Endothelial cell of umbilical vein (primary cell): ENCODE measurements around the gene PRPH. TPM values are rescaled to one million over a fixed set of nuclear protein-coding genes. Genes with fewer than 3 reads are reported as not detected.
"Not testable (repeated sequence)": the region's sequence is repeated elsewhere in the genome, so short reads cannot be mapped to it uniquely, and the experiment has no call there.

Source experiments
- BruUV-seq: library from RNA; stranded (reverse); fragments of 400-500 nt; replicated peaks from 2 replicates; lab custom pipeline; 2021; lab: Mats Ljungman, UMichigan
- CTCF ChIA-PET: fragments of 300-600, 350-600 bp; sonication (Branson Sonifier 250); formaldehyde crosslinking; loops from one replicate; lab custom pipeline; 2021; ENCODE audit warnings: antibody characterized with exemption, inconsistent platforms; lab: Charles Lee
- POLR2A ChIA-PET: fragments of 300-600, 350-600 bp; sonication (Branson Sonifier 250); formaldehyde crosslinking; loops from one replicate; lab custom pipeline; 2021; ENCODE audit warnings: antibody characterized with exemption, inconsistent platforms; lab: Charles Lee
- DNase-seq: peaks from one replicate; pipeline ENCODE4 v3.0.0-alpha.2; 2011; ENCODE audit warnings: low read depth, low spot score
- FAIRE-seq: peaks from 2 replicates; lab custom pipeline; 2011; peaks lifted over from hg19 to GRCh38; lab: Jason Lieb, UNC
- H2AFZ ChIP-seq: 2 replicates; pipeline ENCODE4 v1.6.0; 2012; ENCODE audit warnings: low read depth, low read length, control low read depth, inconsistent platforms
- H3K27ac ChIP-seq: 2 replicates; pipeline ENCODE4 v1.5.1; 2011; ENCODE audit warnings: low read depth, mild to moderate bottlenecking, control low read depth, low read length, moderate library complexity; ENCODE audit not compliant: insufficient read depth
- H3K27me3 ChIP-seq, 2 experiments: 2 replicates each; pipeline versions ENCODE4 v1.6.0 to v1.6.1; 2011; ENCODE audit warnings: low read length in 2 of 2, mixed read lengths in 1 of 2; ENCODE audit not compliant: control insufficient read depth in 2 of 2, insufficient read depth in 2 of 2
- H3K36me3 ChIP-seq, 2 experiments: 2 replicates in 1 of 2; 3 replicates in 1 of 2; pipeline ENCODE4 v1.5.1; 2011; ENCODE audit warnings: low read length in 2 of 2, mild to moderate bottlenecking in 1 of 2, moderate library complexity in 1 of 2; ENCODE audit not compliant: control insufficient read depth in 2 of 2, insufficient read depth in 2 of 2; ENCODE audit errors: extremely low read depth in 1 of 2
- H3K4me1 ChIP-seq: 3 replicates; pipeline ENCODE4 v1.5.1; 2011; ENCODE audit warnings: mild to moderate bottlenecking, low read length; ENCODE audit not compliant: control insufficient read depth, insufficient read depth; ENCODE audit errors: extremely low read depth
- H3K4me2 ChIP-seq: 2 replicates; pipeline ENCODE4 v1.6.1; 2011; ENCODE audit warnings: low read length, control low read depth, mixed read lengths; ENCODE audit not compliant: insufficient read depth
- H3K4me3 ChIP-seq, 3 experiments: fragments of 200-600 bp in 1 of 3; sonication (generic), shearing (Covaris generic) in 1 of 3; replicated peaks in 1 of 3; 2 replicates each; pipeline ENCODE4 v1.5.1; 2011 to 2016; ENCODE audit warnings: control low read depth in 3 of 3, low read length in 3 of 3, mild to moderate bottlenecking in 2 of 3, inconsistent platforms in 1 of 3, low read depth in 1 of 3, moderate library complexity in 1 of 3; ENCODE audit not compliant: insufficient read depth in 1 of 3
- H3K79me2 ChIP-seq: 2 replicates; pipeline ENCODE4 v1.6.0; 2012; ENCODE audit warnings: low read length, inconsistent platforms; ENCODE audit not compliant: control insufficient read depth, insufficient read depth
- H3K9ac ChIP-seq: replicated peaks from 2 replicates; pipeline ENCODE3; 2011; ENCODE audit warnings: low read length, control low read depth; ENCODE audit not compliant: insufficient read depth; ENCODE audit errors: extremely low read depth
- H3K9me1 ChIP-seq: replicated peaks from 3 replicates; pipeline ENCODE4 v1.6.0; 2011; ENCODE audit warnings: mild to moderate bottlenecking, low read length; ENCODE audit not compliant: control insufficient read depth, insufficient read depth; ENCODE audit errors: extremely low read depth
- H3K9me3 ChIP-seq: replicated peaks from 2 replicates; pipeline ENCODE4 v1.5.1; 2012; ENCODE audit warnings: low read length, inconsistent platforms; ENCODE audit not compliant: control insufficient read depth, insufficient read depth
- H4K20me1 ChIP-seq: replicated peaks from 2 replicates; pipeline ENCODE3; 2011; ENCODE audit warnings: mild to moderate bottlenecking, low read length; ENCODE audit not compliant: control insufficient read depth, insufficient read depth; ENCODE audit errors: extremely low read depth
- EZH2 ChIP-seq: IDR thresholded peaks from 2 replicates; pipeline ENCODE4 v1.6.1; 2012; ENCODE audit warnings: borderline replicate concordance, low read depth, mild to moderate bottlenecking, moderate library complexity, low read length, inconsistent platforms; ENCODE audit not compliant: severe bottlenecking
- FOS ChIP-seq: IDR thresholded peaks from 2 replicates; pipeline ENCODE4 v1.6.1; 2011; ENCODE audit warnings: mild to moderate bottlenecking, low read length, moderate library complexity, borderline replicate concordance; ENCODE audit not compliant: insufficient read depth
- MYC ChIP-seq: IDR thresholded peaks from one replicate; pipeline ENCODE4 v1.6.1; 2011; ENCODE audit warnings: mild to moderate bottlenecking, low read depth, low read length
- dilution Hi-C: fragments of 300-500 bp; cut with MboI; formaldehyde crosslinking; loops from one replicate; pipeline ENCODE4 v1.15.0; 2019; ENCODE audit warnings: low sequenced_read_pairs; ENCODE audit not compliant: extremely low pct_ligation_motif_present
- intact Hi-C: fragments of 100-400 bp; cut with micrococcal nuclease; formaldehyde crosslinking; loops from one replicate; pipeline ENCODE4 v1.10.0; 2022
- polyA plus RNA-seq, 4 experiments: library from polyadenylated mRNA; depleted of rRNA in 3 of 4; stranded (reverse) in 3 of 4; unstranded in 1 of 4; fragments of >200 nt; gene quantifications; 2 replicates each; pipeline versions ENCODE4 v1.2.1 to v1.2.3, GENCODE V29; 2011 to 2012; ENCODE audit warnings: missing spikeins in 1 of 4
- total RNA-seq: library from RNA; stranded (reverse); gene quantifications from 2 replicates; pipeline ENCODE4 v1.2.3, GENCODE V29; 2021
- TF ChIP-seq, protein P1 (sequence below), 2 donors: IDR thresholded peaks; 1 replicate in 1 of 2; 2 replicates in 1 of 2; pipeline ENCODE4 v1.5.1; 2011; ENCODE audit warnings: low read length in 2 of 2, mild to moderate bottlenecking in 2 of 2, moderate library complexity in 2 of 2, control low read depth in 1 of 2, inconsistent platforms in 1 of 2, low read depth in 1 of 2; ENCODE audit not compliant: insufficient read depth in 1 of 2; ENCODE audit errors: extremely low read depth in 1 of 2

Gene PRPH
- total and polyA plus RNA-seq, 2 donors (not counting 3 experiments of a cell fraction or from before 2014, with no cell fraction given) = not detected

DNA sequence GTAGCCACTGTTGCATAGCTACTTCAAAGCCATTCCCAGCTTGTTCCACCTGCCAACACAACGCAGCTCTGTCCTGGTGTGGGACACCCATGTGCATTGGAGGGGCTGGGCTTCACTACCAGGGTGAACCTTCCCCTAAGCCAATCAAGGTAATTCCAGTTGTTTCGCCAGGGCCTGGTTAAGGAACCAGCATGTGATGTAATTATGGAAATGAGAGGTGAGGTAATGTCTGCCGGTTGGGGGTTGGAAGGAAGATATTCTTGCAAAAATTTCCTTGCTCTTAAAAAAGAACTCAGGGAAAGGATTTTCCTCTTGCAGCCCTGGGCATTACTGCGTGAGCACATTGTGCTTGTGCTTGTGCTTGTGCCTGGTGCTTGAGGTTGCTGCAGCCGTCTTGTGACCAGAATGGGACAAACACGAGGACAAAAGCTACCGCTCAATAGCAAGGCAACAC lies 15.2 kb upstream of the PRPH start:
- Histone ChIP-seq H3K36me3 (no peaks in the 10 kb centered on the region), H3K27me3 (no peaks in the 10 kb centered on the region), H3K4me1 (no peaks in the 10 kb centered on the region), H3K9me3 (no peaks in the 10 kb centered on the region), H3K9ac (no peak overlapping the region), H3K27ac (no peak overlapping the region), H3K4me2 (no peak overlapping the region), H3K9me1 (no peaks in the 10 kb centered on the region), H3K4me3 (no peak overlapping the region), H3K79me2 (no peaks in the 10 kb centered on the region), H2AFZ (no peak overlapping the region), H4K20me1 (no peaks in the 10 kb centered on the region)
- ChIA-PET POLR2A (no interaction called here), CTCF (interaction anchor here (1.0 to 2.5 kb wide), 8 partner anchors 9 to 79 kb away, joined by 3 to 9 read pairs (median 4); partner anchors contain the start of gene TROAP)
- FAIRE-seq (no peak), DNase-seq (no peak)
- dilution Hi-C loops = no loop called here
- no peak for TF ChIP-seq FOS
- TF ChIP-seq MYC = no peak
- TF ChIP-seq, protein P1, sequence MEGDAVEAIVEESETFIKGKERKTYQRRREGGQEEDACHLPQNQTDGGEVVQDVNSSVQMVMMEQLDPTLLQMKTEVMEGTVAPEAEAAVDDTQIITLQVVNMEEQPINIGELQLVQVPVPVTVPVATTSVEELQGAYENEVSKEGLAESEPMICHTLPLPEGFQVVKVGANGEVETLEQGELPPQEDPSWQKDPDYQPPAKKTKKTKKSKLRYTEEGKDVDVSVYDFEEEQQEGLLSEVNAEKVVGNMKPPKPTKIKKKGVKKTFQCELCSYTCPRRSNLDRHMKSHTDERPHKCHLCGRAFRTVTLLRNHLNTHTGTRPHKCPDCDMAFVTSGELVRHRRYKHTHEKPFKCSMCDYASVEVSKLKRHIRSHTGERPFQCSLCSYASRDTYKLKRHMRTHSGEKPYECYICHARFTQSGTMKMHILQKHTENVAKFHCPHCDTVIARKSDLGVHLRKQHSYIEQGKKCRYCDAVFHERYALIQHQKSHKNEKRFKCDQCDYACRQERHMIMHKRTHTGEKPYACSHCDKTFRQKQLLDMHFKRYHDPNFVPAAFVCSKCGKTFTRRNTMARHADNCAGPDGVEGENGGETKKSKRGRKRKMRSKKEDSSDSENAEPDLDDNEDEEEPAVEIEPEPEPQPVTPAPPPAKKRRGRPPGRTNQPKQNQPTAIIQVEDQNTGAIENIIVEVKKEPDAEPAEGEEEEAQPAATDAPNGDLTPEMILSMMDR (IDR thresholded peaks at IDR 0.05; ENCODE audit: extremely low read depth in 1 of 2, insufficient read depth in 1 of 2, low read depth in 1 of 2, low read length in 2 of 2) = no peak
- TF ChIP-seq EZH2 = no peak
- intact Hi-C loops = loop anchor here (10.0 kb wide), 1 partner anchor 235 kb away; no protein-coding TSS in a partner anchor
- BruUV-seq = no TSS peak

DNA sequence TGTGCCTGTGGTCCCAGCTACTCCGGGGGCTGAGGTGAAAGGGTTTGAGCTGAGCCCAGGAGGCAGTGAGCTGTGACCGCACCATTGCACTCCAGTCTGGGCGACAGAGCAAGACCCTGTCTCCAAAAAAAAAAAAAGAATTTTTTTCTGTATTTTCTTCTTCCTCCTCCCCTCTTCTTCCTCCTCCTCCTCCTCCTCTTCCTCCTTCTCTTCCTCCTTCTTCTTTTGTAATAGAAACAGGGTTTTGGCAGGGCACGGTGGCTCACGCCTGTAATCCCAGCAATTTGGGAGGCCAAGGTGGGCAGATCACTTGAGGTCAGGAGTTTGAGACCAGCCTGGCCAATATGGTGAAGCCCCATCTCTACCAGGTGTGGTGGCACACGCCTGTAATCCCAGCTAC lies 14.4 kb upstream of the PRPH start:
- intact Hi-C loops = loop anchor here (10.0 kb wide), 1 partner anchor 234 kb away; no protein-coding TSS in a partner anchor
- not testable (repeated sequence) for H3K9ac ChIP-seq

More for the DNA sequence above, 14.4 kb upstream of the PRPH start:
- BruUV-seq, POLR2A ChIA-PET, H4K20me1 ChIP-seq, dilution Hi-C loops, H3K27ac ChIP-seq, H3K4me1 ChIP-seq, H3K79me2 ChIP-seq, H3K4me2 ChIP-seq, DNase-seq, H3K9me3 ChIP-seq, H3K36me3 ChIP-seq, H3K27me3 ChIP-seq, H3K4me3 ChIP-seq, FAIRE-seq, H3K9me1 ChIP-seq, H2AFZ ChIP-seq: not testable (repeated sequence)
- CTCF ChIA-PET = interaction anchor here (1.0 to 2.5 kb wide), 6 partner anchors 8 to 76 kb away, joined by 3 to 9 read pairs (median 4); partner anchors contain the start of gene TROAP
